GM23338 (cell line): Measurements from ENCODE around the gene SASH1. TPM values are rescaled to one million over a fixed set of nuclear protein-coding genes. Genes with fewer than 3 reads are reported as not detected.

Source experiments
- ATAC-seq: fragments of 200-7000 bp; cut with Tn5 transposase; 3 replicates; pipeline ENCODE4 v1.9.1; 2020
- DNase-seq: peaks from one replicate; pipeline ENCODE4 v3.0.0-alpha.2; 2015; ENCODE audit warnings: low spot score
- H2AFZ ChIP-seq: fragments of 200-600 bp; sonication (generic); 2 replicates; pipeline ENCODE4 v1.8.0; 2016; ENCODE audit warnings: antibody characterized with exemption, mild to moderate bottlenecking, moderate library complexity
- H3F3A ChIP-seq: fragments of 200-600 bp; sonication (generic); replicated peaks from 2 replicates; pipeline ENCODE4 v1.8.0; 2017; ENCODE audit warnings: antibody characterized with exemption, mixed run types, low read depth
- H3K27ac ChIP-seq: fragments of 200-600 bp; sonication (generic); 2 replicates; pipeline ENCODE4 v1.6.1; 2016; ENCODE audit warnings: low read depth
- H3K27me3 ChIP-seq: fragments of 200-600 bp; sonication (generic); 2 replicates; pipeline ENCODE4 v1.8.0; 2016; ENCODE audit warnings: mild to moderate bottlenecking, mixed run types, moderate library complexity; ENCODE audit not compliant: insufficient read depth
- H3K36me3 ChIP-seq: fragments of 200-600 bp; sonication (generic); 2 replicates; pipeline ENCODE4 v1.8.0; 2016; ENCODE audit warnings: mild to moderate bottlenecking; ENCODE audit not compliant: insufficient read depth
- H3K4me1 ChIP-seq: fragments of 200-600 bp; sonication (generic); 2 replicates; pipeline ENCODE4 v1.8.0; 2016; ENCODE audit warnings: mild to moderate bottlenecking, moderate library complexity; ENCODE audit not compliant: insufficient read depth
- H3K4me2 ChIP-seq: fragments of 200-600 bp; sonication (generic); 2 replicates; pipeline ENCODE4 v1.7.1; 2017; ENCODE audit warnings: mixed run types
- H3K4me3 ChIP-seq: fragments of 200-600 bp; sonication (generic); 2 replicates; pipeline ENCODE4 v1.6.1; 2016; ENCODE audit warnings: mixed run types
- H3K79me2 ChIP-seq: fragments of 200-600 bp; sonication (generic); replicated peaks from 2 replicates; pipeline ENCODE4 v1.8.0; 2017; ENCODE audit warnings: mild to moderate bottlenecking; ENCODE audit not compliant: insufficient read depth
- H3K9me2 ChIP-seq: fragments of 200-600 bp; sonication (generic); 2 replicates; pipeline ENCODE4 v1.8.0; 2017; ENCODE audit not compliant: insufficient read depth
- H4K20me1 ChIP-seq: fragments of 200-600 bp; sonication (generic); replicated peaks from 2 replicates; pipeline ENCODE4 v1.8.0; 2017; ENCODE audit warnings: mild to moderate bottlenecking; ENCODE audit not compliant: insufficient read depth
- H3K27ac Mint-ChIP-seq: 2 replicates; pipeline ENCODE4 v1.8.0; 2020; ENCODE audit warnings: inconsistent platforms, mild to moderate bottlenecking, moderate library complexity, mixed read lengths
- H3K27me3 Mint-ChIP-seq: 3 replicates; pipeline ENCODE4 v1.8.0; 2022; ENCODE audit warnings: low read depth, mild to moderate bottlenecking, moderate library complexity, mixed read lengths, inconsistent platforms; ENCODE audit not compliant: insufficient read depth, poor library complexity
- H3K36me3 Mint-ChIP-seq: 3 replicates; pipeline ENCODE4 v1.8.0; 2021; ENCODE audit warnings: low read depth, mild to moderate bottlenecking, inconsistent platforms, moderate library complexity, mixed read lengths
- H3K4me1 Mint-ChIP-seq: 3 replicates; pipeline ENCODE4 v1.8.0; 2020; ENCODE audit warnings: mild to moderate bottlenecking, inconsistent platforms, mixed read lengths
- H3K4me3 Mint-ChIP-seq: 3 replicates; pipeline ENCODE4 v1.8.0; 2021; ENCODE audit warnings: moderate library complexity, mild to moderate bottlenecking, inconsistent platforms, mixed read lengths
- H3K9me3 Mint-ChIP-seq: 3 replicates; pipeline ENCODE4 v1.8.0; 2020; ENCODE audit warnings: moderate library complexity, mild to moderate bottlenecking, inconsistent platforms, mixed read lengths
- CREB1 ChIP-seq: fragments of 250-450 bp; sonication (Bioruptor Pico); IDR thresholded peaks from 2 replicates; pipeline ENCODE4 v1.5.0; 2020; ENCODE audit warnings: low read depth, mild to moderate bottlenecking, moderate library complexity
- CTCF ChIP-seq, 2 experiments: fragments of 200-600 bp in 1 of 2; sonication (generic) in 1 of 2; conservative IDR thresholded peaks; 2 replicates each; pipeline versions ENCODE4 v1.5.1 to v1.6.1; 2016 to 2017; ENCODE audit warnings: antibody characterized with exemption in 2 of 2, low read depth in 2 of 2, mild to moderate bottlenecking in 2 of 2, moderate library complexity in 1 of 2
- EZH2 ChIP-seq: fragments of 200-600 bp; sonication (generic); IDR thresholded peaks from one replicate; pipeline ENCODE4 v1.8.0; 2017; ENCODE audit warnings: antibody characterized with exemption, mild to moderate bottlenecking, low read depth; ENCODE audit not compliant: unreplicated experiment
- EZH2phosphoT487 ChIP-seq: fragments of 200-600 bp; sonication (generic); IDR thresholded peaks from one replicate; pipeline ENCODE4 v1.8.1; 2018; ENCODE audit warnings: antibody characterized with exemption; ENCODE audit not compliant: unreplicated experiment
- JUNB ChIP-seq: IDR thresholded peaks from one replicate; pipeline ENCODE4 v1.6.1; 2016; ENCODE audit warnings: antibody characterized with exemption; ENCODE audit not compliant: unreplicated experiment
- NANOG ChIP-seq: IDR thresholded peaks from 2 replicates; pipeline ENCODE4 v1.6.1; 2016; ENCODE audit warnings: antibody characterized with exemption, borderline replicate concordance
- POLR2AphosphoS5 ChIP-seq: IDR thresholded peaks from 2 replicates; pipeline ENCODE4 v1.6.1; 2016; ENCODE audit warnings: antibody characterized with exemption, low read depth
- REST ChIP-seq: IDR thresholded peaks from one replicate; pipeline ENCODE4 v1.6.1; 2018; ENCODE audit warnings: antibody characterized with exemption; ENCODE audit not compliant: unreplicated experiment
- STAT1 ChIP-seq: IDR thresholded peaks from one replicate; pipeline ENCODE4 v1.6.1; 2016; ENCODE audit warnings: antibody characterized with exemption; ENCODE audit not compliant: unreplicated experiment
- ZNF114 ChIP-seq: fragments of 250-450 bp; sonication (Bioruptor Pico); IDR thresholded peaks from 2 replicates; pipeline ENCODE4 v1.5.0; 2020; ENCODE audit warnings: mild to moderate bottlenecking, moderate library complexity
- ZNF331 ChIP-seq: fragments of 250-450 bp; sonication (Bioruptor Pico); IDR thresholded peaks from 2 replicates; pipeline ENCODE4 v1.5.0; 2020; ENCODE audit warnings: low read depth, mild to moderate bottlenecking, moderate library complexity
- polyA plus RNA-seq: library from polyadenylated mRNA; unstranded; fragments of >200 nt; fragmentation: Nextera tagmentation; extraction: Ambion mirVana; gene quantifications from 2 replicates; pipeline ENCODE4 v1.2.1, GENCODE V29; 2016
- total RNA-seq: library from RNA; depleted of rRNA; stranded (reverse); fragments of >200 nt; shearing (Covaris generic); gene quantifications from 2 replicates; pipeline ENCODE4 v1.2.3, GENCODE V29; 2014
- TF ChIP-seq, protein P1 (sequence below): fragments of 250-450 bp; sonication (Bioruptor Pico); IDR thresholded peaks from 2 replicates; pipeline ENCODE4 v1.5.0; 2020; ENCODE audit warnings: mild to moderate bottlenecking, moderate library complexity
- TF ChIP-seq, protein P2 (sequence below): IDR thresholded peaks from 2 replicates; pipeline ENCODE4 v1.6.1; 2016; ENCODE audit warnings: antibody characterized with exemption

The SASH1 gene
- total and polyA plus RNA-seq, 2 experiments from 2014 or later: 8.2 to 30.2 TPM

DNA sequence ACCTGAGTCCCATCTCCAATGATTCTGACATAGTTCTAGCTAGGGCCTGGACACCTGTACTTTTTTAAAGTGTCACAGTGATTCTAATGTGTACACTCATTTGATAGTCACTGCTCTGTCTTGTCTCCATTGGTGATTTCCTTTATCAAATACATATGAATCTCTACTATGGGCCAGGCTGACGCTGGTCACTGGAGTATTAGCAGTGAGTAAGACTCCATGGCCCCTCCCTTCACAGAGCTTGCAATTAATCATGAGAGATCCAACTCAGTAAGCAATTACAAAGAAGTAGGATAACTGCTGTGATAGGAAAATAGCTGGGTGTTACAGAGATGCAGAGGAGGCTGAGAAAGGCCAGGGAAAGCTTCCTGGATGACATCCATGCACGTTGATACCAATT, 19.3 kb upstream of the SASH1 start:
- no peak for ATAC-seq
- TF ChIP-seq NANOG (no peak), CTCF (conservative IDR thresholded peaks at IDR 0.05; ENCODE audit: low read depth in 2 of 2) (no peak), STAT1 (no peak), JUNB (no peak), REST (no peak), CREB1 (CRISPR knock-in tag) (no peak), ZNF114 (CRISPR knock-in tag) (no peak), POLR2AphosphoS5 (no peak), EZH2phosphoT487 (no peak), ZNF331 (CRISPR knock-in tag) (no peak), EZH2 (no peak)
- TF ChIP-seq, protein P1, sequence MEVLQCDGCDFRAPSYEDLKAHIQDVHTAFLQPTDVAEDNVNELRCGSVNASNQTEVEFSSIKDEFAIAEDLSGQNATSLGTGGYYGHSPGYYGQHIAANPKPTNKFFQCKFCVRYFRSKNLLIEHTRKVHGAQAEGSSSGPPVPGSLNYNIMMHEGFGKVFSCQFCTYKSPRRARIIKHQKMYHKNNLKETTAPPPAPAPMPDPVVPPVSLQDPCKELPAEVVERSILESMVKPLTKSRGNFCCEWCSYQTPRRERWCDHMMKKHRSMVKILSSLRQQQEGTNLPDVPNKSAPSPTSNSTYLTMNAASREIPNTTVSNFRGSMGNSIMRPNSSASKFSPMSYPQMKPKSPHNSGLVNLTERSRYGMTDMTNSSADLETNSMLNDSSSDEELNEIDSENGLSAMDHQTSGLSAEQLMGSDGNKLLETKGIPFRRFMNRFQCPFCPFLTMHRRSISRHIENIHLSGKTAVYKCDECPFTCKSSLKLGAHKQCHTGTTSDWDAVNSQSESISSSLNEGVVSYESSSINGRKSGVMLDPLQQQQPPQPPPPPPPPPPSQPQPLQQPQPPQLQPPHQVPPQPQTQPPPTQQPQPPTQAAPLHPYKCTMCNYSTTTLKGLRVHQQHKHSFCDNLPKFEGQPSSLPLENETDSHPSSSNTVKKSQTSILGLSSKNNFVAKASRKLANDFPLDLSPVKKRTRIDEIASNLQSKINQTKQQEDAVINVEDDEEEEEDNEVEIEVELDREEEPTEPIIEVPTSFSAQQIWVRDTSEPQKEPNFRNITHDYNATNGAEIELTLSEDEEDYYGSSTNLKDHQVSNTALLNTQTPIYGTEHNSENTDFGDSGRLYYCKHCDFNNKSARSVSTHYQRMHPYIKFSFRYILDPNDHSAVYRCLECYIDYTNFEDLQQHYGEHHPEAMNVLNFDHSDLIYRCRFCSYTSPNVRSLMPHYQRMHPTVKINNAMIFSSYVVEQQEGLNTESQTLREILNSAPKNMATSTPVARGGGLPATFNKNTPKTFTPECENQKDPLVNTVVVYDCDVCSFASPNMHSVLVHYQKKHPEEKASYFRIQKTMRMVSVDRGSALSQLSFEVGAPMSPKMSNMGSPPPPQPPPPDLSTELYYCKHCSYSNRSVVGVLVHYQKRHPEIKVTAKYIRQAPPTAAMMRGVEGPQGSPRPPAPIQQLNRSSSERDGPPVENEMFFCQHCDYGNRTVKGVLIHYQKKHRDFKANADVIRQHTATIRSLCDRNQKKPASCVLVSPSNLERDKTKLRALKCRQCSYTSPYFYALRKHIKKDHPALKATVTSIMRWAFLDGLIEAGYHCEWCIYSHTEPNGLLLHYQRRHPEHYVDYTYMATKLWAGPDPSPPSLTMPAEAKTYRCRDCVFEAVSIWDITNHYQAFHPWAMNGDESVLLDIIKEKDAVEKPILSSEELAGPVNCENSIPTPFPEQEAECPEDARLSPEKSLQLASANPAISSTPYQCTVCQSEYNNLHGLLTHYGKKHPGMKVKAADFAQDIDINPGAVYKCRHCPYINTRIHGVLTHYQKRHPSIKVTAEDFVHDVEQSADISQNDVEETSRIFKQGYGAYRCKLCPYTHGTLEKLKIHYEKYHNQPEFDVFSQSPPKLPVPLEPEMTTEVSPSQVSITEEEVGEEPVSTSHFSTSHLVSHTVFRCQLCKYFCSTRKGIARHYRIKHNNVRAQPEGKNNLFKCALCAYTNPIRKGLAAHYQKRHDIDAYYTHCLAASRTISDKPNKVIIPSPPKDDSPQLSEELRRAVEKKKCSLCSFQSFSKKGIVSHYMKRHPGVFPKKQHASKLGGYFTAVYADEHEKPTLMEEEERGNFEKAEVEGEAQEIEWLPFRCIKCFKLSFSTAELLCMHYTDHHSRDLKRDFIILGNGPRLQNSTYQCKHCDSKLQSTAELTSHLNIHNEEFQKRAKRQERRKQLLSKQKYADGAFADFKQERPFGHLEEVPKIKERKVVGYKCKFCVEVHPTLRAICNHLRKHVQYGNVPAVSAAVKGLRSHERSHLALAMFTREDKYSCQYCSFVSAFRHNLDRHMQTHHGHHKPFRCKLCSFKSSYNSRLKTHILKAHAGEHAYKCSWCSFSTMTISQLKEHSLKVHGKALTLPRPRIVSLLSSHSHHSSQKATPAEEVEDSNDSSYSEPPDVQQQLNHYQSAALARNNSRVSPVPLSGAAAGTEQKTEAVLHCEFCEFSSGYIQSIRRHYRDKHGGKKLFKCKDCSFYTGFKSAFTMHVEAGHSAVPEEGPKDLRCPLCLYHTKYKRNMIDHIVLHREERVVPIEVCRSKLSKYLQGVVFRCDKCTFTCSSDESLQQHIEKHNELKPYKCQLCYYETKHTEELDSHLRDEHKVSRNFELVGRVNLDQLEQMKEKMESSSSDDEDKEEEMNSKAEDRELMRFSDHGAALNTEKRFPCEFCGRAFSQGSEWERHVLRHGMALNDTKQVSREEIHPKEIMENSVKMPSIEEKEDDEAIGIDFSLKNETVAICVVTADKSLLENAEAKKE (CRISPR knock-in tag): no peak
- TF ChIP-seq, protein P2, sequence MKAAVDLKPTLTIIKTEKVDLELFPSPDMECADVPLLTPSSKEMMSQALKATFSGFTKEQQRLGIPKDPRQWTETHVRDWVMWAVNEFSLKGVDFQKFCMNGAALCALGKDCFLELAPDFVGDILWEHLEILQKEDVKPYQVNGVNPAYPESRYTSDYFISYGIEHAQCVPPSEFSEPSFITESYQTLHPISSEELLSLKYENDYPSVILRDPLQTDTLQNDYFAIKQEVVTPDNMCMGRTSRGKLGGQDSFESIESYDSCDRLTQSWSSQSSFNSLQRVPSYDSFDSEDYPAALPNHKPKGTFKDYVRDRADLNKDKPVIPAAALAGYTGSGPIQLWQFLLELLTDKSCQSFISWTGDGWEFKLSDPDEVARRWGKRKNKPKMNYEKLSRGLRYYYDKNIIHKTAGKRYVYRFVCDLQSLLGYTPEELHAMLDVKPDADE: no peak
- Histone ChIP-seq H3F3A (no peaks in the 10 kb centered on the region), H3K27ac (no peak overlapping the region), H3K4me3 (no peak overlapping the region), H3K36me3 (no peaks in the 10 kb centered on the region), H3K4me1 (no peaks in the 10 kb centered on the region), H2AFZ (no peak overlapping the region), H4K20me1 (no peaks in the 10 kb centered on the region), H3K79me2 (no peaks in the 10 kb centered on the region), H3K27me3 (no peaks in the 10 kb centered on the region), H3K9me2 (0 out of 2 replicates have a peak, but pooled peaks cover 3% of the 10 kb centered on the region), H3K4me2 (no peak overlapping the region)
- Mint-ChIP-seq H3K27ac (no peak overlapping the region), H3K4me3 (no peak overlapping the region), H3K36me3 (no peaks in the 10 kb centered on the region), H3K4me1 (no peaks in the 10 kb centered on the region), H3K9me3 (no peaks in the 10 kb centered on the region), H3K27me3 (peaks cover 3% of the 10 kb centered on the region)
- no peak for DNase-seq
